ENCODE results near the gene ADTRP.
A peak's percentile ranks its signal among the peaks of the same experiment; 100 is the strongest.

The ADTRP gene

GRCh38 chr6:11722805-11723631, 55.6 kb downstream of the ADTRP start:
- Histone ChIP-seq H3K36me3 (ENCODE audit: control insufficient read depth in 2 of 2, insufficient read depth in 2 of 2, low read length in 2 of 2) (no peaks in the 10 kb centered on the region), H3K27ac (ENCODE audit: low read length) (no peak overlapping the region), H3K27me3 (ENCODE audit: control insufficient read depth in 1 of 2, insufficient read depth in 2 of 2, low read length in 2 of 2) (no peaks in the 10 kb centered on the region), H3K9ac (ENCODE audit: low read length in 2 of 2) (no peak overlapping the region), H3K4me3 (ENCODE audit: low read length in 2 of 2) (no peak overlapping the region), H3K9me3 (ENCODE audit: control insufficient read depth in 2 of 2, low read length in 2 of 2) (no peaks in the 10 kb centered on the region), H3K4me1 (ENCODE audit: control insufficient read depth, insufficient read depth, low read length) (no peaks in the 10 kb centered on the region)

- Histone ChIP-seq H3K9me3 (ENCODE audit: control insufficient read depth in 2 of 2, low read length in 2 of 2) (no peaks in the 10 kb centered on the region), H3K27ac (ENCODE audit: low read length) (no peak overlapping the region), H3K36me3 (ENCODE audit: control insufficient read depth in 2 of 2, insufficient read depth in 2 of 2, low read length in 2 of 2) (no peaks in the 10 kb centered on the region), H3K9ac (ENCODE audit: low read length in 2 of 2) (no peak overlapping the region), H3K4me1 (ENCODE audit: control insufficient read depth, insufficient read depth, low read length) (no peaks in the 10 kb centered on the region), H3K4me3 (ENCODE audit: low read length in 2 of 2) (no peak overlapping the region), H3K27me3 (ENCODE audit: control insufficient read depth in 1 of 2, insufficient read depth in 2 of 2, low read length in 2 of 2) (no peaks in the 10 kb centered on the region)
Measured at GRCh38 chr6:11722220-11722619, 56.4 kb downstream of the ADTRP start.

- Histone ChIP-seq H3K36me3 (ENCODE audit: control insufficient read depth in 2 of 2, insufficient read depth in 2 of 2, low read length in 2 of 2) (no peaks in the 10 kb centered on the region), H3K9me3 (ENCODE audit: control insufficient read depth in 2 of 2, low read length in 2 of 2) (no peaks in the 10 kb centered on the region), H3K4me3 (ENCODE audit: low read length in 2 of 2) (no peak overlapping the region), H3K9ac (ENCODE audit: low read length in 2 of 2) (no peak overlapping the region), H3K4me1 (ENCODE audit: control insufficient read depth, insufficient read depth, low read length) (no peaks in the 10 kb centered on the region), H3K27ac (ENCODE audit: low read length) (no peak overlapping the region), H3K27me3 (ENCODE audit: control insufficient read depth in 1 of 2, insufficient read depth in 2 of 2, low read length in 2 of 2) (no peaks in the 10 kb centered on the region)
Measured at GRCh38 chr6:11718463-11718862, 60.1 kb downstream of the ADTRP start.

GRCh38 chr6:11718031-11718430, 60.6 kb downstream of the ADTRP start:
- H3K4me3 ChIP-seq (ENCODE audit: low read length in 2 of 2): no peak overlapping the region
- no peaks in the 10 kb centered on the region for H3K36me3 ChIP-seq (ENCODE audit: control insufficient read depth in 2 of 2, insufficient read depth in 2 of 2, low read length in 2 of 2)
- no peak overlapping the region for H3K9ac ChIP-seq (ENCODE audit: low read length in 2 of 2)
- no peaks in the 10 kb centered on the region for H3K27me3 ChIP-seq (ENCODE audit: control insufficient read depth in 1 of 2, insufficient read depth in 2 of 2, low read length in 2 of 2)
- H3K4me1 ChIP-seq (ENCODE audit: control insufficient read depth, insufficient read depth, low read length): no peaks in the 10 kb centered on the region
- no peaks in the 10 kb centered on the region for H3K9me3 ChIP-seq (ENCODE audit: control insufficient read depth in 2 of 2, low read length in 2 of 2)
- no peak overlapping the region for H3K27ac ChIP-seq (ENCODE audit: low read length)

GRCh38 chr6:11714798-11715285, 63.8 kb downstream of the ADTRP start:
- H3K9ac ChIP-seq (ENCODE audit: low read length in 2 of 2): no peak overlapping the region
- no peak overlapping the region for H3K4me3 ChIP-seq (ENCODE audit: low read length in 2 of 2)
- H3K9me3 ChIP-seq (ENCODE audit: control insufficient read depth in 2 of 2, low read length in 2 of 2): no peaks in the 10 kb centered on the region
- H3K27me3 ChIP-seq (ENCODE audit: control insufficient read depth in 1 of 2, insufficient read depth in 2 of 2, low read length in 2 of 2): no peaks in the 10 kb centered on the region
- H3K4me1 ChIP-seq (ENCODE audit: control insufficient read depth, insufficient read depth, low read length): peaks cover 21% of the 10 kb centered on the region
- no peaks in the 10 kb centered on the region for H3K36me3 ChIP-seq (ENCODE audit: control insufficient read depth in 2 of 2, insufficient read depth in 2 of 2, low read length in 2 of 2)
- H3K27ac ChIP-seq (ENCODE audit: low read length): no peak overlapping the region

GRCh38 chr6:11714116-11714797, 64.3 kb downstream of the ADTRP start:
- Histone ChIP-seq H3K4me3 (ENCODE audit: low read length in 2 of 2) (no peak overlapping the region), H3K9me3 (ENCODE audit: control insufficient read depth in 2 of 2, low read length in 2 of 2) (no peaks in the 10 kb centered on the region), H3K27ac (ENCODE audit: low read length) (no peak overlapping the region), H3K36me3 (ENCODE audit: control insufficient read depth in 2 of 2, insufficient read depth in 2 of 2, low read length in 2 of 2) (no peaks in the 10 kb centered on the region), H3K27me3 (ENCODE audit: control insufficient read depth in 1 of 2, insufficient read depth in 2 of 2, low read length in 2 of 2) (no peaks in the 10 kb centered on the region), H3K4me1 (ENCODE audit: control insufficient read depth, insufficient read depth, low read length) (peaks cover 21% of the 10 kb centered on the region), H3K9ac (ENCODE audit: low read length in 2 of 2) (no peak overlapping the region)

- Histone ChIP-seq H3K27ac (ENCODE audit: low read length) (no peak overlapping the region), H3K4me1 (ENCODE audit: control insufficient read depth, insufficient read depth, low read length) (peaks cover 21% of the 10 kb centered on the region), H3K9me3 (ENCODE audit: control insufficient read depth in 2 of 2, low read length in 2 of 2) (no peaks in the 10 kb centered on the region), H3K9ac (ENCODE audit: low read length in 2 of 2) (no peak overlapping the region), H3K36me3 (ENCODE audit: control insufficient read depth in 2 of 2, insufficient read depth in 2 of 2, low read length in 2 of 2) (no peaks in the 10 kb centered on the region), H3K4me3 (ENCODE audit: low read length in 2 of 2) (no peak overlapping the region), H3K27me3 (ENCODE audit: control insufficient read depth in 1 of 2, insufficient read depth in 2 of 2, low read length in 2 of 2) (no peaks in the 10 kb centered on the region)
Measured at GRCh38 chr6:11712760-11713159, 65.8 kb downstream of the ADTRP start.

- Histone ChIP-seq H3K36me3 (ENCODE audit: control insufficient read depth in 2 of 2, insufficient read depth in 2 of 2, low read length in 2 of 2) (no peaks in the 10 kb centered on the region), H3K4me3 (ENCODE audit: low read length in 2 of 2) (no peak overlapping the region), H3K9ac (ENCODE audit: low read length in 2 of 2) (no peak overlapping the region), H3K27ac (ENCODE audit: low read length) (no peak overlapping the region), H3K4me1 (ENCODE audit: control insufficient read depth, insufficient read depth, low read length) (peaks cover 21% of the 10 kb centered on the region), H3K9me3 (ENCODE audit: control insufficient read depth in 2 of 2, low read length in 2 of 2) (no peaks in the 10 kb centered on the region), H3K27me3 (ENCODE audit: control insufficient read depth in 1 of 2, insufficient read depth in 2 of 2, low read length in 2 of 2) (no peaks in the 10 kb centered on the region)
Measured at GRCh38 chr6:11711984-11712711, 66.5 kb downstream of the ADTRP start.

- Histone ChIP-seq H3K9me3 (ENCODE audit: control insufficient read depth in 2 of 2, low read length in 2 of 2) (no peaks in the 10 kb centered on the region), H3K36me3 (ENCODE audit: control insufficient read depth in 2 of 2, insufficient read depth in 2 of 2, low read length in 2 of 2) (no peaks in the 10 kb centered on the region), H3K4me3 (ENCODE audit: low read length in 2 of 2) (peak overlapping the region in 1 of 2 donors; percentile 52), H3K9ac (ENCODE audit: low read length in 2 of 2) (peak overlapping the region; percentile 7 to 36), H3K27me3 (ENCODE audit: control insufficient read depth in 1 of 2, insufficient read depth in 2 of 2, low read length in 2 of 2) (no peaks in the 10 kb centered on the region), H3K4me1 (ENCODE audit: control insufficient read depth, insufficient read depth, low read length) (peaks cover 21% of the 10 kb centered on the region), H3K27ac (ENCODE audit: low read length) (peak overlapping the region; percentile 53)
Measured at GRCh38 chr6:11711003-11711983, 67.3 kb downstream of the ADTRP start.

- H3K9ac ChIP-seq (ENCODE audit: low read length in 2 of 2): peak overlapping the region; percentile 7 to 36
- H3K27me3 ChIP-seq (ENCODE audit: control insufficient read depth in 1 of 2, insufficient read depth in 2 of 2, low read length in 2 of 2): no peaks in the 10 kb centered on the region
- peak overlapping the region; percentile 53 for H3K27ac ChIP-seq (ENCODE audit: low read length)
- H3K4me1 ChIP-seq (ENCODE audit: control insufficient read depth, insufficient read depth, low read length): peaks cover 21% of the 10 kb centered on the region
- no peaks in the 10 kb centered on the region for H3K9me3 ChIP-seq (ENCODE audit: control insufficient read depth in 2 of 2, low read length in 2 of 2)
- H3K36me3 ChIP-seq (ENCODE audit: control insufficient read depth in 2 of 2, insufficient read depth in 2 of 2, low read length in 2 of 2): no peaks in the 10 kb centered on the region
- H3K4me3 ChIP-seq (ENCODE audit: low read length in 2 of 2): peak overlapping the region in 1 of 2 donors; percentile 52
Measured at GRCh38 chr6:11710311-11710761, 68.3 kb downstream of the ADTRP start.
